Adipocyte (in vitro differentiated cells): ENCODE data around the gene GAB1.

Source experiments
- DNase-seq: peaks from one replicate; pipeline ENCODE4 v3.0.0-alpha.2; 2015; ENCODE audit warnings: low read depth
- H3K27me3 ChIP-seq: replicated peaks from 2 replicates; pipeline ENCODE4 v1.7.0; 2013; ENCODE audit warnings: mild to moderate bottlenecking, low read length, moderate library complexity; ENCODE audit not compliant: control insufficient read depth, insufficient read depth
- H3K36me3 ChIP-seq: 2 replicates; pipeline ENCODE4 v1.7.0; 2013; ENCODE audit warnings: low read length, mild to moderate bottlenecking, moderate library complexity; ENCODE audit not compliant: control insufficient read depth, insufficient read depth, severe bottlenecking
- H3K4me1 ChIP-seq: 2 replicates; pipeline ENCODE4 v1.7.0; 2013; ENCODE audit warnings: mild to moderate bottlenecking, low read length, moderate library complexity; ENCODE audit not compliant: control insufficient read depth, insufficient read depth
- H3K4me3 ChIP-seq: 2 replicates; pipeline ENCODE4 v1.7.0; 2013; ENCODE audit warnings: mild to moderate bottlenecking, low read length, moderate library complexity
- H3K9ac ChIP-seq: 2 replicates; pipeline ENCODE4 v1.7.0; 2013; ENCODE audit warnings: mild to moderate bottlenecking, low read length, moderate library complexity
- H3K9me3 ChIP-seq: 2 replicates; pipeline ENCODE4 v1.7.0; 2013; ENCODE audit warnings: mild to moderate bottlenecking, low read length, moderate library complexity; ENCODE audit not compliant: control insufficient read depth

Gene GAB1

GRCh38 chr4:143455211-143455610, 118.5 kb downstream of the GAB1 start:
- Histone ChIP-seq H3K9me3 (no peaks in the 10 kb centered on the region), H3K36me3 (peaks cover under 1% of the 10 kb centered on the region), H3K27me3 (no peaks in the 10 kb centered on the region), H3K4me1 (no peaks in the 10 kb centered on the region), H3K4me3 (no peak overlapping the region), H3K9ac (no peak overlapping the region)
- no peak for DNase-seq

DNA sequence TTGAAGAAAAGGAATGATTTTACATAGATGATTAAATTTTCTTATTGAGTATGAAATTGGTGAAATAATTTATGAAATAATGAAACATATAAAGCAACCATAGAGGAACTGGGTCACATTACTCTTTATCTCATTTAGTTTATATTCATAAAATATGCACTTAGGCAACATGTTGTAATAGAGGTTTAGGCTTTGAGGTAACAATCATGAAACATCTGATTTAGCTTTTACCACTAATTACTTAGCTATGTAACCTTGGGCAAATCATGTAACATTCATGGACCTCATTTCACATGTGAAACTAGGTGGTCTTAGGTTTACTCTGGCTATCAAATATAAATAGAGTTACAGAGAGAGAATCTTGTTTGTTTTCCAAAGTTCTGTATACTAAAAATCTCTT, 122.3 kb downstream of the GAB1 start:
- Histone ChIP-seq H3K36me3 (peaks cover 17% of the 10 kb centered on the region), H3K27me3 (no peaks in the 10 kb centered on the region), H3K9ac (no peak overlapping the region), H3K4me1 (no peaks in the 10 kb centered on the region), H3K4me3 (no peak overlapping the region), H3K9me3 (no peaks in the 10 kb centered on the region)
- DNase-seq, result peak; percentile 54

DNA sequence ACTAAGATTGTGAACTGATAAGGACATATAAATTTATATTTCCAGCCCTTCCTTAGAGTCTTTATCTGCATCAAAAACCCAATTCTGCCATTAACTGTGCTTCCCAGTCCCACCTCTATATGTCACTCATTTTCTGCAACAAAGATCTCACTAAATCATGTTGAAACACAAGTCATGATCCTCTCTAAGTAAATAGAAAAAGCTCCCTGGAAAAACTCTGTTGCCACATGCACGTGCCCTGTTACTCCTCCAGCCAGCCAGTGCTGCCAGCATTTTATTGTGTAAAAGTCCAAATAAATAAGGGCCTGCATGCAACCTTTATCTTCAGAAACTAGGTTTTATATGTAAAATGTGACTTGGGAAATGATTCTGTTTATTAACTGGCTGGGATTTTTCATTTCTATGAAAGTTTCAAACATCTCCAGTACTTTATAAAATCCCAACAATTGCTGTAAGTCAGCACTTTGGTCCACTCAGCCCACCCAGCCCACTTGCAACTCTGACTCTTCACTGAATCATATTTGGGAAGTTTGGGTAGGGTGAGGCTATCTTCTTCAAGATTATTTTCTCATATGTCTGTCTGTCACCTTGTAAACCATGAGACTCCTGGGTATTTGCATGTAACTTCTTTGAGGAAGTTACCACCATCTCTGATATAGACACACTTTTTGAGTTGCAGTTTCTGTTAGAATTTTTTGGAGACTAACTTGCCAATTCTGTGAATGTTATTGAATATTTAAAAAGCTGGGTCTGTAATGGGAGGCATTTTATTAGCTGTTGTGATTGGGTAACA, 136.9 kb downstream of the GAB1 start:
- Histone ChIP-seq H3K4me1 (peaks cover 8% of the 10 kb centered on the region), H3K9me3 (no peaks in the 10 kb centered on the region), H3K27me3 (no peaks in the 10 kb centered on the region), H3K9ac (no peak overlapping the region), H3K36me3 (peaks cover 19% of the 10 kb centered on the region), H3K4me3 (no peak overlapping the region)
- DNase-seq, result peak; percentile 32

- peaks cover 3% of the 10 kb centered on the region for H3K36me3 ChIP-seq
- H3K9ac ChIP-seq, result no peak overlapping the region
- H3K27me3 ChIP-seq, result no peaks in the 10 kb centered on the region
- no peak for DNase-seq
- no peak overlapping the region for H3K4me3 ChIP-seq
- peaks cover 8% of the 10 kb centered on the region for H3K4me1 ChIP-seq
- no peaks in the 10 kb centered on the region for H3K9me3 ChIP-seq
Measured at GRCh38 chr4:143477487-143477886, 140.8 kb downstream of the GAB1 start.

GRCh38 chr4:143481361-143481760, 144.7 kb downstream of the GAB1 start:
- Histone ChIP-seq H3K4me3 (no peak overlapping the region), H3K36me3 (no peaks in the 10 kb centered on the region), H3K9ac (no peak overlapping the region), H3K27me3 (no peaks in the 10 kb centered on the region), H3K4me1 (no peaks in the 10 kb centered on the region), H3K9me3 (no peaks in the 10 kb centered on the region)
- no peak for DNase-seq

- DNase-seq, result peak; percentile 82
- H3K9ac ChIP-seq, result no peak overlapping the region
Measured at GRCh38 chr4:143482840-143483239, 146.2 kb downstream of the GAB1 start.

GRCh38 chr4:143486314-143486713, 149.6 kb downstream of the GAB1 start:
- Histone ChIP-seq H3K9me3 (no peaks in the 10 kb centered on the region), H3K9ac (no peak overlapping the region), H3K4me1 (peaks cover 2% of the 10 kb centered on the region), H3K4me3 (no peak overlapping the region), H3K36me3 (no peaks in the 10 kb centered on the region), H3K27me3 (no peaks in the 10 kb centered on the region)
- DNase-seq, result no peak

More at GRCh38 chr4:143482840-143483239, 146.2 kb downstream of the GAB1 start:
- H3K36me3 ChIP-seq, result no peaks in the 10 kb centered on the region
- H3K9me3 ChIP-seq, result no peaks in the 10 kb centered on the region
- no peaks in the 10 kb centered on the region for H3K27me3 ChIP-seq
- no peak overlapping the region for H3K4me3 ChIP-seq
- H3K4me1 ChIP-seq, result no peaks in the 10 kb centered on the region

- no peaks in the 10 kb centered on the region for H3K9me3 ChIP-seq
- peaks cover 2% of the 10 kb centered on the region for H3K4me1 ChIP-seq
- no peaks in the 10 kb centered on the region for H3K27me3 ChIP-seq
- H3K9ac ChIP-seq, result no peak overlapping the region
- DNase-seq, result no peak
- H3K4me3 ChIP-seq, result no peak overlapping the region
- H3K36me3 ChIP-seq, result no peaks in the 10 kb centered on the region
Measured at GRCh38 chr4:143488687-143489086, 152.0 kb downstream of the GAB1 start.

GRCh38 chr4:143489106-143489505, 152.4 kb downstream of the GAB1 start:
- DNase-seq, result no peak
- no peaks in the 10 kb centered on the region for H3K9me3 ChIP-seq
- no peak overlapping the region for H3K4me3 ChIP-seq
- no peak overlapping the region for H3K9ac ChIP-seq
- peaks cover 2% of the 10 kb centered on the region for H3K4me1 ChIP-seq
- no peaks in the 10 kb centered on the region for H3K27me3 ChIP-seq
- no peaks in the 10 kb centered on the region for H3K36me3 ChIP-seq

DNA sequence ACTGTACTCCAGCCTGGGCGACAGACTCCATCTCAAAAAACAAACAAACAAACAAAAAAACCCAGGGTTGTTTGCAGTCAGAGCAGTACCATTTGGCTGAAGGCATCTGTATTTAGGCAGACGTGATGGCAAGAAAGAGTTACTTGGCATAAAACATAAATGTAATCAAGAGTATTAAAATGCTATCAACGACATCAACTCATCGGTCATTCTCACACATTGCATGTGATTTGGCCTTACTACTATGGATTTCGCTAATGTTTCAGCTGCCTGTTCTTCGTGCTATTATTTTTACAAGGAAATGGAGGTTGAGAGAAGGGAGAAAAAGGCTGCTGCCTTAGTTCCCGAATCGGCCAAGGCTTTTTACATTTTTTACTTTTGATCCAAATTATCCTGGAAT, 161.3 kb downstream of the GAB1 start:
- no peak for DNase-seq
- Histone ChIP-seq H3K27me3 (no peaks in the 10 kb centered on the region), H3K4me3 (no peak overlapping the region), H3K4me1 (no peaks in the 10 kb centered on the region), H3K9me3 (no peaks in the 10 kb centered on the region), H3K9ac (no peak overlapping the region), H3K36me3 (no peaks in the 10 kb centered on the region)

GRCh38 chr4:143502231-143502630, 165.6 kb downstream of the GAB1 start:
- Histone ChIP-seq H3K4me3 (no peak overlapping the region), H3K9ac (no peak overlapping the region), H3K9me3 (no peaks in the 10 kb centered on the region), H3K36me3 (no peaks in the 10 kb centered on the region), H3K4me1 (no peaks in the 10 kb centered on the region), H3K27me3 (no peaks in the 10 kb centered on the region)
- DNase-seq, result no peak

- no peaks in the 10 kb centered on the region for H3K36me3 ChIP-seq
- no peaks in the 10 kb centered on the region for H3K4me1 ChIP-seq
- no peaks in the 10 kb centered on the region for H3K27me3 ChIP-seq
- DNase-seq, result no peak
- H3K9me3 ChIP-seq, result no peaks in the 10 kb centered on the region
- no peak overlapping the region for H3K4me3 ChIP-seq
- no peak overlapping the region for H3K9ac ChIP-seq
Measured at GRCh38 chr4:143506031-143506430, 169.4 kb downstream of the GAB1 start.
